DOHH2 (cell line): ENCODE measurements around the gene SAMD4B.

Experiments used
- H3F3A ChIP-seq: fragments of 200-600 bp; sonication (generic), shearing (Covaris generic); 2 replicates; pipeline ENCODE4 v1.6.0; 2016; ENCODE audit warnings: antibody characterized with exemption, mild to moderate bottlenecking; ENCODE audit not compliant: control insufficient read depth, insufficient read depth
- H3K27ac ChIP-seq: fragments of 200-600 bp; sonication (generic); 2 replicates; pipeline ENCODE4 v1.5.1; 2014; ENCODE audit warnings: low read depth, mild to moderate bottlenecking, low read length, moderate library complexity
- H3K27me3 ChIP-seq: fragments of 200-600 bp; sonication (generic); 2 replicates; pipeline ENCODE4 v1.6.1; 2014; ENCODE audit warnings: mild to moderate bottlenecking, low read length, mixed read lengths; ENCODE audit not compliant: control insufficient read depth
- H3K36me3 ChIP-seq: fragments of 200-600 bp; sonication (generic); 2 replicates; pipeline ENCODE4 v1.6.1; 2014; ENCODE audit warnings: mild to moderate bottlenecking, low read length, moderate library complexity, mixed read lengths; ENCODE audit not compliant: control insufficient read depth
- H3K4me1 ChIP-seq: fragments of 200-600 bp; sonication (generic); 2 replicates; pipeline ENCODE4 v1.6.1; 2014; ENCODE audit warnings: mild to moderate bottlenecking, low read length, mixed read lengths; ENCODE audit not compliant: control insufficient read depth
- H3K4me2 ChIP-seq: fragments of 200-600 bp; sonication (generic); 2 replicates; pipeline ENCODE4 v1.6.0; 2014; ENCODE audit warnings: mild to moderate bottlenecking, low read length, moderate library complexity
- H3K4me3 ChIP-seq: fragments of 200-600 bp; sonication (generic); 2 replicates; pipeline ENCODE4 v1.5.1; 2014; ENCODE audit warnings: mild to moderate bottlenecking, low read length, mixed read lengths
- H3K79me2 ChIP-seq: fragments of 200-600 bp; sonication (generic); 2 replicates; pipeline ENCODE4 v1.6.1; 2014; ENCODE audit warnings: mild to moderate bottlenecking, low read length, mixed read lengths; ENCODE audit not compliant: control insufficient read depth
- H3K9me2 ChIP-seq: fragments of 200-600 bp; sonication (generic); replicated peaks from 2 replicates; pipeline ENCODE4 v1.6.1; 2014; ENCODE audit warnings: mild to moderate bottlenecking, low read length, mixed read lengths; ENCODE audit not compliant: control insufficient read depth
- H3K9me3 ChIP-seq: fragments of 200-600 bp; sonication (generic); 2 replicates; pipeline ENCODE4 v1.6.1; 2014; ENCODE audit warnings: antibody characterized with exemption, low read length, mixed read lengths; ENCODE audit not compliant: control insufficient read depth, insufficient read depth
- H4K20me1 ChIP-seq: fragments of 200-600 bp; sonication (generic); 2 replicates; pipeline ENCODE4 v1.6.0; 2014; ENCODE audit warnings: low read depth, mild to moderate bottlenecking, antibody characterized with exemption, low read length, moderate library complexity; ENCODE audit not compliant: control insufficient read depth, insufficient read depth
- EZH2phosphoT487 ChIP-seq: fragments of 200-600 bp; sonication (generic); IDR thresholded peaks from 2 replicates; pipeline ENCODE4 v1.6.1; 2017; ENCODE audit warnings: borderline replicate concordance, mild to moderate bottlenecking, antibody characterized with exemption, low read length, moderate library complexity, mixed read lengths
- TF ChIP-seq, protein P1 (sequence below): fragments of 200-600 bp; sonication (generic); IDR thresholded peaks from one replicate; pipeline ENCODE4 v1.5.1; 2014; ENCODE audit warnings: antibody characterized with exemption, mild to moderate bottlenecking, low read depth, low read length; ENCODE audit not compliant: poor library complexity, severe bottlenecking

The SAMD4B gene

GRCh38 chr19:39347332-39348164 is 5.3 kb downstream of the SAMD4B start:
- H3K4me3 ChIP-seq, result no peak overlapping the region
- TF ChIP-seq, protein P1, sequence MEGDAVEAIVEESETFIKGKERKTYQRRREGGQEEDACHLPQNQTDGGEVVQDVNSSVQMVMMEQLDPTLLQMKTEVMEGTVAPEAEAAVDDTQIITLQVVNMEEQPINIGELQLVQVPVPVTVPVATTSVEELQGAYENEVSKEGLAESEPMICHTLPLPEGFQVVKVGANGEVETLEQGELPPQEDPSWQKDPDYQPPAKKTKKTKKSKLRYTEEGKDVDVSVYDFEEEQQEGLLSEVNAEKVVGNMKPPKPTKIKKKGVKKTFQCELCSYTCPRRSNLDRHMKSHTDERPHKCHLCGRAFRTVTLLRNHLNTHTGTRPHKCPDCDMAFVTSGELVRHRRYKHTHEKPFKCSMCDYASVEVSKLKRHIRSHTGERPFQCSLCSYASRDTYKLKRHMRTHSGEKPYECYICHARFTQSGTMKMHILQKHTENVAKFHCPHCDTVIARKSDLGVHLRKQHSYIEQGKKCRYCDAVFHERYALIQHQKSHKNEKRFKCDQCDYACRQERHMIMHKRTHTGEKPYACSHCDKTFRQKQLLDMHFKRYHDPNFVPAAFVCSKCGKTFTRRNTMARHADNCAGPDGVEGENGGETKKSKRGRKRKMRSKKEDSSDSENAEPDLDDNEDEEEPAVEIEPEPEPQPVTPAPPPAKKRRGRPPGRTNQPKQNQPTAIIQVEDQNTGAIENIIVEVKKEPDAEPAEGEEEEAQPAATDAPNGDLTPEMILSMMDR, result no peak
- TF ChIP-seq EZH2phosphoT487, result no peak
- H3K27me3 ChIP-seq, result no peaks in the 10 kb centered on the region
- no peaks in the 10 kb centered on the region for H3K9me3 ChIP-seq
- H3K9me2 ChIP-seq, result no peaks in the 10 kb centered on the region
- H3K27ac ChIP-seq, result no peak overlapping the region
- H3K4me2 ChIP-seq, result no peak overlapping the region
- H3K79me2 ChIP-seq, result peaks cover 59% of the 10 kb centered on the region
- H3F3A ChIP-seq, result no peaks in the 10 kb centered on the region
- H4K20me1 ChIP-seq, result peaks cover 27% of the 10 kb centered on the region; the same call in 1 of the 2 replicates
- peaks cover 40% of the 10 kb centered on the region for H3K36me3 ChIP-seq
- H3K4me1 ChIP-seq, result peaks cover 10% of the 10 kb centered on the region

DNA sequence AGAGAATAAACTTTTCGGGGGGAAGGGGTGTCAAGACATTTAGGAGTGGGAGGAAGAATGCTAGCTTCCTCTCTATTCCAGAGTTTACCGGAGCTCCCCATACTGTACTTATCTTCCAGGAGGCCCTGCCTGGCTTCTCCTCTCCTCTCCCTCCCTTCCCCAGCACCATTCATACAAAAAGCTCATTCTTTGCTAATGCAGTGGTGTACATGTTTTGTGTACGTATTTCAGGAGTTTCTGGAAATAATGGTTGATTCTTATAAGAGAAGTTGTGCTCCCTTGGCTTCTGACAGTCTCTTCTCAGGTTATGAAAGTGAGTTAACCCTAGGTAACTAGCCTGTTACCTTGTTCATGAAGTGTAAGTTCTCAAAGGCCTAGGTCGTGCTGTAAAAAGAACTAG is 7.1 kb downstream of the SAMD4B start:
- H3K27ac ChIP-seq, result no peak overlapping the region
- H3K36me3 ChIP-seq, result peaks cover 49% of the 10 kb centered on the region
- H3K27me3 ChIP-seq, result no peaks in the 10 kb centered on the region
- no peaks in the 10 kb centered on the region for H3K9me3 ChIP-seq
- TF ChIP-seq, protein P1, result no peak
- no peak for TF ChIP-seq EZH2phosphoT487
- peaks cover 15% of the 10 kb centered on the region; the same call in 1 of the 2 replicates for H4K20me1 ChIP-seq
- H3F3A ChIP-seq, result no peaks in the 10 kb centered on the region
- H3K79me2 ChIP-seq, result peaks cover 41% of the 10 kb centered on the region
- no peaks in the 10 kb centered on the region for H3K4me1 ChIP-seq
- H3K4me2 ChIP-seq, result no peak overlapping the region
- no peak overlapping the region for H3K4me3 ChIP-seq
- H3K9me2 ChIP-seq, result no peaks in the 10 kb centered on the region

- H3K27me3 ChIP-seq, result no peaks in the 10 kb centered on the region
- H3K9me3 ChIP-seq, result no peaks in the 10 kb centered on the region
- H4K20me1 ChIP-seq, result peaks cover 11% of the 10 kb centered on the region; the same call in 1 of the 2 replicates
- peaks cover 49% of the 10 kb centered on the region for H3K36me3 ChIP-seq
- H3K4me2 ChIP-seq, result no peak overlapping the region
- no peaks in the 10 kb centered on the region for H3K9me2 ChIP-seq
- TF ChIP-seq, protein P1, result no peak
- H3F3A ChIP-seq, result no peaks in the 10 kb centered on the region
- no peak overlapping the region for H3K27ac ChIP-seq
- H3K79me2 ChIP-seq, result peaks cover 34% of the 10 kb centered on the region
- no peaks in the 10 kb centered on the region for H3K4me1 ChIP-seq
- H3K4me3 ChIP-seq, result no peak overlapping the region
Measured at GRCh38 chr19:39350156-39350555, 7.9 kb downstream of the SAMD4B start.
